Kidney epithelial cell (primary cell): Measurements from ENCODE around the gene RUNX3. TPM values are rescaled to one million over a fixed set of nuclear protein-coding genes. Genes with fewer than 3 reads are reported as not detected.
A peak's percentile ranks its signal among the peaks of the same experiment; 100 is the strongest.

ENCODE experiments used
- DNase-seq: peaks from one replicate; pipeline ENCODE4 v3.0.0-alpha.2; 2010; ENCODE audit warnings: low read depth
- H3K27me3 ChIP-seq: 2 replicates; pipeline ENCODE4 v1.6.0; 2011; ENCODE audit warnings: low read length; ENCODE audit not compliant: control insufficient read depth, insufficient read depth
- H3K36me3 ChIP-seq: 2 replicates; pipeline ENCODE4 v1.5.1; 2011; ENCODE audit warnings: low read length; ENCODE audit not compliant: control insufficient read depth, insufficient read depth
- H3K4me3 ChIP-seq: 2 replicates; pipeline ENCODE4 v1.5.1; 2011; ENCODE audit warnings: low read depth, mild to moderate bottlenecking, control low read depth, low read length
- total RNA-seq: library from RNA; depleted of rRNA; stranded (reverse); fragments of >200 nt; gene quantifications from 2 replicates; pipeline ENCODE4 v1.2.3, GENCODE V29; 2015
- TF ChIP-seq, protein P1 (sequence below): IDR thresholded peaks from 2 replicates; pipeline ENCODE4 v1.5.1; 2011; ENCODE audit warnings: mild to moderate bottlenecking, moderate library complexity, low read length, control low read depth, inconsistent platforms; ENCODE audit not compliant: insufficient read depth, poor library complexity, severe bottlenecking

RUNX3 gene
- total RNA-seq, 1 donor from 2014 or later = 0.38 TPM

DNA sequence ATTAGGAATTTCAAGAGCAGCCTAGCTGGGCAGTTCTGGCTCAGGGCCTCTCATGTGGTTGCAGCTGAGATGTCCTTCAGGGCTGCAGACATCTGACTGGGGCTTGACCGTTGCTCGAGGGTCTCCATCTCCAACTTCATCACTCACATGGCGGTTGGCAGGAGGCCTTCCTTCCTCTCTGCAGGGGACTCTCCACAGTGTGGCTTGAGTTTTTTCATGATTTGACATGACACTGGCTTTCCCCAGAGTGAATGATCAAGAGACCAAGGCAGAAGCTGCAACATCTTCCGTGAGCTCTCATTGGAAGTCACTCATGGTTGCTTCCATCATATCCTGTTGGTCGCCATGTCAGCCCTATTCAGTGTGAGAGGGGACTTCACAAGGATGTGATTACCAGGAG, 74.6 kb downstream of the RUNX3 start:
- H3K27me3 ChIP-seq = no peaks in the 10 kb centered on the region
- no peak for DNase-seq
- no peak overlapping the region for H3K4me3 ChIP-seq
- TF ChIP-seq, protein P1, sequence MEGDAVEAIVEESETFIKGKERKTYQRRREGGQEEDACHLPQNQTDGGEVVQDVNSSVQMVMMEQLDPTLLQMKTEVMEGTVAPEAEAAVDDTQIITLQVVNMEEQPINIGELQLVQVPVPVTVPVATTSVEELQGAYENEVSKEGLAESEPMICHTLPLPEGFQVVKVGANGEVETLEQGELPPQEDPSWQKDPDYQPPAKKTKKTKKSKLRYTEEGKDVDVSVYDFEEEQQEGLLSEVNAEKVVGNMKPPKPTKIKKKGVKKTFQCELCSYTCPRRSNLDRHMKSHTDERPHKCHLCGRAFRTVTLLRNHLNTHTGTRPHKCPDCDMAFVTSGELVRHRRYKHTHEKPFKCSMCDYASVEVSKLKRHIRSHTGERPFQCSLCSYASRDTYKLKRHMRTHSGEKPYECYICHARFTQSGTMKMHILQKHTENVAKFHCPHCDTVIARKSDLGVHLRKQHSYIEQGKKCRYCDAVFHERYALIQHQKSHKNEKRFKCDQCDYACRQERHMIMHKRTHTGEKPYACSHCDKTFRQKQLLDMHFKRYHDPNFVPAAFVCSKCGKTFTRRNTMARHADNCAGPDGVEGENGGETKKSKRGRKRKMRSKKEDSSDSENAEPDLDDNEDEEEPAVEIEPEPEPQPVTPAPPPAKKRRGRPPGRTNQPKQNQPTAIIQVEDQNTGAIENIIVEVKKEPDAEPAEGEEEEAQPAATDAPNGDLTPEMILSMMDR = no peak
- H3K36me3 ChIP-seq = no peaks in the 10 kb centered on the region

DNA sequence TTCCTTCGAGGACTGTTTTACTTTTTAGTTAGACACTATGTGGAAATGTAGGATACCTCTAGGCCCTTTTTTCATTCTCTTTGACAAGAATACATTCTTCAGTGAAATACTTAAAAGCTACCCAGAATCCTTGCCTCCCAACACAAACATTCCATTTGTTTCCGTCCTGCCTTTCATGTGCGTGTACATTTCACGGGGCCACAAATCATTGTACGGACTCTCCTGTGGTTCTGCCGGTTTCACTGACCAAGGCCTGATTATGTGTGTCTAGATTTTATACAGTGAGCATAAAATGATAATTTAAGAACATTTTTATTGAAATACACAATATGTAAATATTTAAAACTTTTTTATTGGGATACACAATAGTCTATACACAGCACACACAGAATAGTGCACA, 76.4 kb downstream of the RUNX3 start:
- H3K36me3 ChIP-seq = no peaks in the 10 kb centered on the region
- H3K4me3 ChIP-seq = no peak overlapping the region
- DNase-seq = no peak
- peaks cover under 1% of the 10 kb centered on the region for H3K27me3 ChIP-seq
- TF ChIP-seq, protein P1 = no peak

DNA sequence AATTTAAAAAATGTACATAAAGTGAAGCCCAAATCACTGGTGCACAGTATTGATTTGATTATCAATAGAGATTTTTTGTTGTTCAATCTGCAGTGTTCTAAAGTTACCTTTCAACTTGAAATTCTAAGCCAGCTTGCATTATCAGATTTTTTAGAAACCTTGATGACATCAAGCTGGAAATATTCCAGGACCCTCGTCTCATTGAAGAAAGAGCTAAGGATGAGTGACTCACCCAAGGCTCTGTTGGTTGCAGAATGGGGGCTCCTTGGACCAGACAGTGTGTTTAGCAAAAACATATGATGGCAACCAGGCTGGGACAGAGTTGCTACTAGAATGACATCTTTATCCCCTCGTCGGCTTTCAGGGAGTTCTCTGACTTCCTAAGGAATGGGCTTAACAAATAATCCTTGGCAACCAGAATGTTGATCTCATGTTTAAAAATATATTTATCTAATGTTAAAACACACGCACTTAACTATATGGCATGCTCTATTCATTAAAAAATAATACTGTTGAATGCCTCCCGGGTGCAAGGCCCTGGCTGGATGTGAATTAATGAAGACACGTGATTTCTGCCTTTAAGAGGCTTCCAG, 79.7 kb downstream of the RUNX3 start:
- Histone ChIP-seq H3K36me3 (no peaks in the 10 kb centered on the region), H3K4me3 (no peak overlapping the region), H3K27me3 (peaks cover 7% of the 10 kb centered on the region)
- DNase-seq = no peak
- TF ChIP-seq, protein P1 = no peak

DNA sequence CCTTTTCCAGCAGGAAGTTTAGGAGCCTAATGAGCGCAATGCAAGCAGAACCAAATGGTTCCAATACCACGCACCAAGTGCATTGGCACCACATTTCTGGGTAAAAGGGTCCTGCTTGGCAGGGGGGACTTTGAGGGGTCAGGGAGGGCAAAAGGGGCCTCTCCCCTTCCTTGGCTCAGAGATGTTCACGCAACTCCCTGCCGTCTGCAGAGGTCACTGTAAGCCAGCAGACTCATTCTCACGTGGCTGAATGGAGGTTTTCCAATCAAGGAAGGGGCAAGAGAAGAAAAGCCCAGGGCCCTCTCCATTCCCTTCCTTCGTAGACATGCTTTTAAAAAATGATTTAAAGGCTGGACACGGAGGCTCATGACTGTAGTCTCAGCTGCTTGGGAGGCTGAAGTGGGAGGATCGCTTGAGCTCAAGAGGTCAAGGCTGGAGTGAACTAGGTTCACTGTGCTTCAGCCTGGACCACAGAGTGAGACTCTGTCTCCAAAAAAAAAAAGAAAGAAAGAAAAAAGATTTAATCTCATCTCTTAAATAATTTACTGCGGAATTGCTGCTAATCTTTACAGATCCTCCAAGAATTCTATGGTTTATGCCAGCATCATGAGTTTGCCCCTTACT, 80.3 kb downstream of the RUNX3 start:
- H3K36me3 ChIP-seq = no peaks in the 10 kb centered on the region
- H3K27me3 ChIP-seq = peaks cover 7% of the 10 kb centered on the region
- TF ChIP-seq, protein P1 = peak; percentile 32
- no peak overlapping the region for H3K4me3 ChIP-seq
- DNase-seq = no peak

Other genes with a start within 250 kb of the RUNX3 start
- gene CLIC4, start 184.8 kb downstream of the RUNX3 start, total RNA-seq = 224 and 227 TPM in 2 replicates